ENCODE measurements around the gene ARL6IP5.
A peak's percentile ranks its signal among the peaks of the same experiment; 100 is the strongest.

ARL6IP5 gene

GRCh38 chr3:69118555-69118954 is 33.8 kb downstream of the ARL6IP5 start:
- no peak for DNase-seq

- DNase-seq, result no peak
Observed at GRCh38 chr3:69119138-69119537, 34.4 kb downstream of the ARL6IP5 start.

GRCh38 chr3:69119681-69120080 is 34.9 kb downstream of the ARL6IP5 start:
- DNase-seq, result no peak

- peak; percentile 79 to 88 for DNase-seq
Observed at GRCh38 chr3:69120879-69121464, 36.2 kb downstream of the ARL6IP5 start.

GRCh38 chr3:69121513-69121912 is 36.8 kb downstream of the ARL6IP5 start:
- DNase-seq, result no peak

- no peak for DNase-seq
Observed at GRCh38 chr3:69121950-69122349, 37.2 kb downstream of the ARL6IP5 start.

GRCh38 chr3:69122403-69122802 is 37.7 kb downstream of the ARL6IP5 start, which contains the start of gene LMOD3:
Gene LMOD3, minus strand, starts transcription at chr3:69122595. Its CDS starts 209 bp downstream, at chr3:69122386.
- DNase-seq, result no peak

- no peak for DNase-seq
Observed at GRCh38 chr3:69126216-69126615, 41.5 kb downstream of the ARL6IP5 start.

GRCh38 chr3:69126999-69127398 is 42.3 kb downstream of the ARL6IP5 start:
- no peak for DNase-seq

GRCh38 chr3:69128509-69128908 is 43.8 kb downstream of the ARL6IP5 start:
- no peak for DNase-seq

GRCh38 chr3:69129531-69129930 is 44.8 kb downstream of the ARL6IP5 start:
- no peak for DNase-seq

- no peak for DNase-seq
Observed at GRCh38 chr3:69130689-69131088, 46.0 kb downstream of the ARL6IP5 start.

GRCh38 chr3:69137005-69137404 is 52.3 kb downstream of the ARL6IP5 start:
- DNase-seq, result no peak

- no peak for DNase-seq
Observed at GRCh38 chr3:69137412-69137811, 52.7 kb downstream of the ARL6IP5 start.

- DNase-seq, result no peak
Observed at GRCh38 chr3:69141313-69141712, 56.6 kb downstream of the ARL6IP5 start.

GRCh38 chr3:69142090-69142489 is 57.4 kb downstream of the ARL6IP5 start:
- no peak for DNase-seq

- DNase-seq, result no peak
Observed at GRCh38 chr3:69142797-69143454, 58.2 kb downstream of the ARL6IP5 start.

- no peak for DNase-seq
Observed at GRCh38 chr3:69143612-69144011, 58.9 kb downstream of the ARL6IP5 start.

GRCh38 chr3:69144631-69145245 is 60.0 kb downstream of the ARL6IP5 start:
- DNase-seq, result no peak

GRCh38 chr3:69145688-69146087 is 61.0 kb downstream of the ARL6IP5 start:
- DNase-seq, result no peak

- DNase-seq, result no peak
Observed at GRCh38 chr3:69149586-69149985, 64.8 kb downstream of the ARL6IP5 start.

Data from CD4-positive, alpha-beta T cell treated with Interferon alpha-2 for 1 hour (primary cell).